Measurements from ENCODE around the gene BCAT1.
A peak's percentile ranks its signal among the peaks of the same experiment; 100 is the strongest.
"Not testable (repeated sequence)": the region's sequence is repeated elsewhere in the genome, so short reads cannot be mapped to it uniquely, and the experiment has no call there.

BCAT1 gene

GRCh38 chr12:24956351-24956750 is 7.5 kb upstream of the BCAT1 start:
- not testable (repeated sequence) for DNase-seq

- no peak for DNase-seq
Measured at GRCh38 chr12:24955853-24956252, 7.0 kb upstream of the BCAT1 start.

DNA sequence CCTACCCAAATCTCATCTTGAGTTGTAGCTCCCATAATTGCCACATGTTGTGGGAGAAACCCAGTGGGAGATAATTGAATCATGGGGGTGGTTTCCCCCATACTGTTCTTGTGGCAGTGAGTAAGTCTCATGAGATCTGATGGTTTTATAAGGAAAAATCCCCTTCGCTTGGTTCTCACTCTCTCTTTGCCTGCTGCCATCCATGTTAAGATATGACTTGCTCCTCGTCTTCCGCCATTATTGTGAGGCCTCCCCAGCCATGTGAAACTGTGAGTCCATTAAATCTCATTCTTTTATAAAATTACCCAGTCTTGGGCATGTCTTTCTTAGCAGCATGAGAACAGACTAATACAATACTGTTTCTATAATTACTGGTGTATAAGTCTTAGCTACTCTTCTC is 6.5 kb upstream of the BCAT1 start:
- DNase-seq, result peak; percentile 50

DNA sequence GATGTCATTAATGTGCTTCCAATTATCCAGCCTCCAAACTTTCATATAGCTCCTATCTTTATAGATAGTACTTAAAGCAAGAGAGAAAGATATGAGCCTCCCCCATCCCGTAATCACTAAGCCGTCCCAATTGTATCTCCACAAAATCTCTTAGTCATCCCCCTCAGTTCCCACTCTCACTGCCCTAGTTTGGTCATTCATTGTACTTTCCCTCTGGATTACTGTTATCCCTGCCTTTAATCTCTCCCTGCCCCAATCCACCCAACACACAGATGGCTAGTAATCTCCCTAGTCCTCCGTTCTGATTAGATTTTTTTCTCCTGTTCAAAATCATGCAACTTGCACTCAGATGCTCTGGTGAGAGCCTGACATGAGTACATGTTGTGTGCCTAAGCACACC is 5.4 kb upstream of the BCAT1 start:
- DNase-seq, result no peak

GRCh38 chr12:24952389-24952788 is 3.5 kb upstream of the BCAT1 start:
- no peak for DNase-seq

DNA sequence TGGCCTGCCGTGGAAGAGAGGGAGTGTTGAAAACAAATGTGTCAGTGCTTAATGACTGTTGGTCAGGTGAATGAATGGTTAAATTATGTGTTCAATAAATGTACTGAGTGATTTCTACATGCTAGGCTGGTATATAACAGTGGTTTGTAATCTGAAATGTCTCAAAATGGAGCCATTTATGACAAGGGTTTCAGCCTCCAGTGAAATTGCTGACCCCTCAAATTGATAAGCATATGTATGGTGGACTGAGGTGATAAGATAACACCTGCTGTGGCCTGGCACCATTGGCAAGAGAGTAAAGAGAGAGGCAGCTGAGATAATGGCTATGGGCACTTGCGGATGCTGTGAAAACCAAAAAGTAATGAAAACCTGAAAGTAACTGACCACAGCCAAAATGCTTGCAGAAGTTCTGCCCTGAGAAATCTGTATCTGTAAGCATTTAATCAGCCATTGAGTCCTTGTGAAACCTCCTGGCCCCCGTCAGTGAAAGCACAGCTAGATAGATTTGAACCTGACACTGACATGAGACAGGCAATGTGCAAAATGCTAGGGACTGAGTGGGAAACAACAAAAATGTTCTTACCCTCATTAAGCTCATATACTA is 1.4 kb upstream of the BCAT1 start:
- DNase-seq, result no peak

GRCh38 chr12:24948420-24948756 is 513 bp downstream of the BCAT1 start:
- peak; percentile 64 for DNase-seq

GRCh38 chr12:24947541-24948419 is 1.1 kb downstream of the BCAT1 start:
- DNase-seq, result no peak

GRCh38 chr12:24945845-24946244 is 3.1 kb downstream of the BCAT1 start:
- DNase-seq, result no peak

GRCh38 chr12:24945039-24945438 is 3.9 kb downstream of the BCAT1 start:
- DNase-seq, result no peak

DNA sequence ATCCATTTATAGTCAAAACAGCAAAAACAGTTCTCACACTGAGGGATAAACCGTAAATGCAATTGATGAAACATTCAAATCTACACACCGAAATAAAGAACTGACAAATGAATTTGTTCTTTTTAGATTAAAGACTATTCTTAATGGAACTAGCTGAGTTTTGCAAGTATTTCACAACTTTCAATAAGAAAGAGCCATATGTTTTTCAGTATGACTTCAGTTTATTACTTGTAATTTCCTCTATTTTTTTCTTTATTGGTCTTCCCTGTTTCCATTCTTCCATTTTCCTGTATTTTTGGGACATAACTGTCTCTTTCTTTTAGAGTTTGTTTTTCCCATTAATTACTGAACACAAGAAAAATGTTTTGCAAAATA is 4.3 kb downstream of the BCAT1 start:
- DNase-seq, result no peak

DNA sequence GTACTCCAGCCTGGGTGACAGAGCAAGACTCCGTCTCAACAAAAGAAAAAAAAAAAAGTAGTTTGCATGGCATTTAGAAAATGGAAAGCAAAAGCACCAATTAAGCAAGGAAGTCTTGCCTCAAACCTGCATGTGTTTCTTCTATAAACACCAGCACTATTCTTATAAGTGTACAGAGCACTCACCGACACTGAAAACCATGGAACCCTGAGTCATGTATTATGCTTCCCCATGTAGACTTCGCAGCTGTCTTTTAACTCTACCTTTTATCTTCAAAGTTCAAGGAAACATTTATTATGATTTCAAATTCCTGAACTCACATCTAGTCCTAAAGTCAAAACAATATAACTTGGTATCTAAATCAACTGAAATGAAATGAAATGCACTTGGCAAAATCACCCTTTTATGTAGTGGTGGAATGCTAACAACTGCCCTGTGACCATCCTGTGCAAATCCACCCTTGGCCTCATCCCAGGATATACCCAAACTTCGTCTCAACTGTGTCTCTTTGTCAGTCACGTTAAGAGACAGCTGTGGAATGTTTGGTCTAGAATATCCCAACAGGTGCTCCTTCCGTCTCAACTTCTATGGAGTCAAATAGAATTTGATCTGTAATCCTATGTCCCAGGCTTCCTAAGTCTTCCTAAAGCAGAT is 4.8 kb downstream of the BCAT1 start:
- no peak for DNase-seq

GRCh38 chr12:24940157-24940556 is 8.7 kb downstream of the BCAT1 start:
- no peak for DNase-seq

GRCh38 chr12:24939551-24939950 is 9.3 kb downstream of the BCAT1 start:
- DNase-seq, result not testable (repeated sequence)

GRCh38 chr12:24938341-24938740 is 10.6 kb downstream of the BCAT1 start:
- no peak for DNase-seq

DNA sequence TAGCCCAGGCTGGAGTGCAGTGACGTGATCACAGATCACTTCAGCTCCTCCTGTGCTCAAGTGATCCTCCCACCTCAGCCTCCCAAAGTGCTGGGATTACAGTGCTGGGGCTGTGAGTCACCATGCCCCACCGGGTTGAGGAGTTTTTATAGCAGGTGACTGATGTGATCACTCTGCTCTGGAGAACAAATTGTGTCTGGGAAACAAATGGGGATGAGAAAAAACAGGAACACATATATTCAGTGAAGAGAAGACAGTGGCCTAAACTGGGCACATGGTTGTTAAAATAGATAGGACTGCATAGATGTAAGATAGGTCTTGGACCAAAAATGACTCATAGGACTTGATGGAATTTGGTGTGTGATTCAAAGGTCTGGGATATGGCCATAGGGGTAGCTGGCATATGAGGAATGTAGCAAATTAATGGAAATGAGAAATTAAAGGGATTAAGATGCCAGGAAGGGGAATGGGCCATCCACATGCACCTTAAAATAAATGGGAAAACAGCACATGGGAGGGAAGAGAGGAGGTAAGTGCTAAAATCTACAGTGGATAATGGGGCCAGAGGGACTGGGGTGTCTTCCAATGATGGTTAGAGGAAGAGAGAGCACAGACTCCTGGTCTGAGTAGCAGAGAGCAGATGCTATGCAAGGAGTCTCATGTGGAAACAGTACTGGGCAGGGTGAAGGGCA is 11.2 kb downstream of the BCAT1 start:
- no peak for DNase-seq

DNA sequence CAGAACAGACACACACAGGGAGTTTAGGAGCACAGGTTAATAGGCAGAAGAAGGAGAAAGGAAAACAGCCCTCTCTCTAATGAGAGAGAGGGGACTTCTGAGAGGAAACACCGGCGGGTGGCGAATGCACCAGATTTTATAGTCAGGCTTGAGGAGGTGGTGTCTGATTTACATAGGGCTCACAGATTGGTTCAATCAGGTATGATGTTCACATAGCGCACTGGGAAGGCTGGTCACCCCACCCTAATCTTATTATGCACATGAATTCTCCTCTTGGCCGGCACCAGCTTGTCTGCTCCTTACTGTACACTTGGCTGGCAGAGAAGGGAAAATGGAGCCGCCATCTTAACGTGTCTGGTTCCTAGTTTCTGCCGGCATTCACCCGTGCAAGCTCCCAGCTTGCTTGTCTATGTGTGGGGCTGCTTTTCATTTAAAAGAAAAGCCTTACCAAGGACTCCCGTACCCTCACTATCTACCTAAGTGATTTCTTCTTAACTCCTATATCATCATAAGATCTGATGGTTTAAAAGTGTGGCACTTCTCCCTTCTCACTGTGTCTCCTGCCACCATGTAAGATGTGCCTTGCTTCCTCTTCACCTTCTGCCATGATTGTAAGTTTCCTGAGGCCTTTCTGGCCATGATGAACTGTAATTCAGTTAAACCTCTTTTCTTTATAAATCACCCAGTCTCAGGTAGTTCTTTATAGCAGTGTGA is 15.1 kb downstream of the BCAT1 start:
- no peak for DNase-seq

DNA sequence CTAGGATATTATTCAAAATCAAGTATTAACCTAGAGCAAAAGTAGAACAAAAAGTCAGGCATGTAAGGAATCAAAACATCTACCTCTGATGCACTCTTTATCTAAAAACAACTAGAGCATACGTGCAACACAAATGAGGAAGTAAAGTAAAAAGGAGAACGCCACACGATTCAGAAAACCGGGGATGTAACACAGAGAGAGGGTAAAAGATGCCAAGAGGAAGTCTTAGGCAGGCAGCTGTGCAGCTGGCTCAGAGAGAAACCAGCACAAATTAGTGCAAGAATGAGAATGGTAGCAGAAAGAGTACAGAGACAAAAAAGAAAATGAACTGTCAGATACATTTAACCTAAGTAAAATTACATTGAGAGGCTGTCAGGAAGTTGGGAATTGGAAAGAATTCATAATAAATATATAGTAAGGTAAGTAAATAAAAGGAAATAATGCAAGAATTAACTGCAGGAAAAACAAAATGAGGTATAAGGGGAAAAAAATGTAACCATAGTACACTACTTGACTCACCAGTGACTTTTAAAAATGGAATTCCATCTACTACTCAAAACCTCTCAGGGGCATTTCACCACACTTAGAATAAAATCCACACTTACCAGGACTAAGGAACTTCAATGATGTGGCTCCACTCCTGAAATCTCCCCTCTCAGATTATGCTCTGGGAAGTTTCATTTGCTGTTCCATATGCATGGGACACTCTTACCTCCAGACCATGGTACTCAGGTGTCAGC is 17.1 kb downstream of the BCAT1 start:
- no peak for DNase-seq

DNA sequence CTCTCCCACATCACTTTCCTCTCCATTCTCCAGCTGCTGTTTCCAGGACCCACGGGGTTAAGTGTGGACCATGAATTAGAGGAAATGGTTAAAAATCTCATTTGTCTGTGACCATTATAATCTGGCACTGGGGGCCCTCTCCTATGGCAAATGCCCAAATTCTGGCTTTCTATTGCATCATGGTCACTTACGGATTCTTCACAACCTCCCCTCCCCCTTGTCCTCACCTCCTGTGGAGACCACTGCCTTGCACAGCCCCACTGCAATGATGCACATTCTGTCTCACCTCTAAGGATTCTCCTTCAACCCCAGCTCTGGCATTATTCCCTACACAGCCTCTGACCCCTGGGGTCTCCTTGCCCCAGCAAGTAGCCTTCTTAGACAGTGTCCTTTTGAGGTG is 18.9 kb downstream of the BCAT1 start:
- no peak for DNase-seq

- not testable (repeated sequence) for DNase-seq
Measured at GRCh38 chr12:24928533-24929306, 20.2 kb downstream of the BCAT1 start.

DNA sequence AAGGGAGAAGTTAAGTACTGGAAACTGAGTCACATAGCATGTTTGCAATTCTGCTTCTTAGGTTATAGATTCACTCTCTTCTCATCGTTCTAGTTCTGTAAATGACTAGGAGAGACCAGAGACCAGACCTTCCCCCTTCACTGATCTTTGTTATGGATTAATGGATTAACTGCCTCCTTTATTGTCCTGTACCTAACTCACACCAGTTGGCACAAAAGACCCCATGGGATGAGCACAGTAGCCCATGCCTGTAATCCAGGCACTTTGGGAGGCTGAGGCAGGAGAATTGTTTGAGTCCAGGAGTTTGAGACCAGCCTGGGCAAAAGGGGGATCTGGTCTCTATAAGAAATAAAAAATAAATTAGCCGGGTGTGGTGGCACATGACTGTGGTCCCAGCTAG is 20.8 kb downstream of the BCAT1 start:
- no peak for DNase-seq
